Activated CD8-positive, alpha-beta memory T cell treated with anti-CD3 and anti-CD28 coated beads, Interleukin-2, amount 50 U/mL, for 24 hours (primary cell): Measurements from ENCODE around the gene IQCK.

Experiments used
- DNase-seq: peaks from one replicate; pipeline ENCODE4 v3.0.0-alpha.2; 2020; ENCODE audit errors: extremely low read depth

The IQCK gene

GRCh38 chr16:19860166-19861041, 142.3 kb downstream of the IQCK start:
- no peak for DNase-seq

GRCh38 chr16:19861133-19861532, 143.1 kb downstream of the IQCK start:
- no peak for DNase-seq

DNA sequence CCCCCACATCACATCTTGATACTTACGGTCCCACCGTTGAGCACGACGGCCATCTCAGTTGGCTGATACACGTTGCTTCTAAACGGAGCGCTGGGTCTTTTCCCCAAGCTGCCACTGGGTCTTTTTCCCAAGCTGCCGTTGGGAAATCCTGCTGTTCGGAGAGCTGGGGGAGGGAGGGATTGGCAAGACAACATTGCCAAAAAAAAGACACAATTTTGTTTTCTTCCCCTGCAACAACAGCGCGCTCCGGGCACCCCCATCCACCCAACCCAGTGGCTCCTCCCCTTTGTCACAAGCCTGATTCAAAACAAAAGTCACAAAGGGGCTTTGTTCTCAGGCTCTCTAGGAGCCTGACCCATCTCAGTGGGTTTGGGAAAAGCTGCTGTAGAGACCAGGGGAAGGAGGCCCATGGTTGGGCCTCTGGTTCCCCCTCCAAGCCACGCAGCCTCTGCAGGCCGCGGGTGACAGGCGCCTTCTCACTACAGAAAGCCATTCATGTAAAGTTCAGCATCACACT, 143.8 kb downstream of the IQCK start:
- no peak for DNase-seq

DNA sequence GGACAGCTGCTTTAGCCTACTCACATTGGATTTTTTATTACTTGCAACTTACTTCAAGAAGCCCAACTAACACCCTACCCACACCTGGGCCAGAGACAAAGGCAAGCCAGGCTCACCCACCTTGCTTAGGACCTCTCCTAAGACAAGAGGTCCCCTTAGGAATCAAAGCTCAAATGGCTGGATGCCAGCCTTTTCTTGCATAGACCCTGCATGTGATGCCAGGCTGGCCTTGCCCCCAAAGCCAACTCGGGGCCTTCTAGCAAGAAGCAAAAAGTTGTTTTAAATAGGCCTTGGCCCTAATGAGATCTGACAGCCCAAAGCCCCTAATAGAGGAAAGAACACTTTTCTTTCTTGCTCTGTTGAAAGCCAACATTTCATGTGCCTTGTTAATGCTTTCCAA, 145.9 kb downstream of the IQCK start:
- DNase-seq = no peak

DNA sequence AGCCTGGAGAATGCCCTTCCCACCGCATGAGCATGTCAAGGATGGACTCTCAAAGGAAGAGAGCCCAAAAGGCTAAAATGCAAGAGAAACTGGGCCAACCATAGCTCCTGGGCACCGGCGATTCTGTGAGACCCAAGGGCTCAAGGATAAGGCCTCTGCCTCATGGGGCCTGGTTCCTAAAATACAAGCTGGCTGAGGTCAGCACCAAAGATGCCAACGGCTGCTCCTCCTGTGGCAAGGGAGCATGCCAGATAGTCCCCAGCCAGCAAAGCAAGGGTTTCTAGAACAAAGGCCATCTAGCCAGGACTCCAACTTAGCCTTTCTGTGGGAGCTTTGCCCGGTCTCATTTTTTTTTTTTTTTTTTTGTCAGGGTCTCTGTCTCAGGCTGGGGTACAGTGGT, 146.5 kb downstream of the IQCK start:
- DNase-seq = no peak

DNA sequence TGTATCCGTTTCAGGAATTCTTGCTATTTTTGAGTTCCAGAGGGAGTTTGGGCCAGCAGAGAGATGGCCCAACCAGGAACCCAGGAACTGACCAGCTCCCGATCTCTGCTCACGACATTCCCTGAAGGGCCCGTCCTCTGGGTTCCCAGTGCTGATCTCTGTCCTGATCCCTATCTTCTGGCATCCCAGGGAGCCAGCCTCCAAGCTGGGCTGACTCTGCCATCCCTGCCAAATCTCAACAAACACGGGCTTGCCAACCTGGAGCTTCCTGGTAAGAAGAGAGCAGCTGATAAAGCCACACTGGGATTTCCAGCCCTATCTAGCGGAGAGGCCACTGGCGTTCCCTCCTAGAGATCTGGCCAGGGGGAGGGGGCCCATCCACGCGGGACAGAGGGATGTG, 150.3 kb downstream of the IQCK start:
- no peak for DNase-seq

DNA sequence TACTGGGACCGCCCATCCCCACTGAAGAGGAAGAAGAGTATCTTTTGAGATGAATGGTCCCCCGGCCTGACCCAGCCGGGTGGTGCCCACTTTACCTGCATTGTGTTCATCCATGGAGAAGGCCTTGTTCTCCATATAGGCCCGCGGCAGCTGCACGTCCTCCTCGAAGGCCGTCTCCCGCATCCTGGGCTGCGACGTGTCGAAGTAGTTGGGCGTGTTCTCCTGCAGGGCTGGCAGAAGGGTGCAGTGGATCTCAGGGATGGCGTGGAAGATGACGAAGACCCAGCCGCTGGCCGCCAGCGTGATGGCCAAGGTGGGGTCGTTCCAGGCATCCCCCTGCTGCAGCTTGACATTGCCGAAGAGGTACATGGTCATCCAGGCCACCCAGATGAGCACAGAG, 153.7 kb downstream of the IQCK start:
- DNase-seq = no peak

GRCh38 chr16:19872179-19872863, 154.2 kb downstream of the IQCK start:
- DNase-seq = no peak

DNA sequence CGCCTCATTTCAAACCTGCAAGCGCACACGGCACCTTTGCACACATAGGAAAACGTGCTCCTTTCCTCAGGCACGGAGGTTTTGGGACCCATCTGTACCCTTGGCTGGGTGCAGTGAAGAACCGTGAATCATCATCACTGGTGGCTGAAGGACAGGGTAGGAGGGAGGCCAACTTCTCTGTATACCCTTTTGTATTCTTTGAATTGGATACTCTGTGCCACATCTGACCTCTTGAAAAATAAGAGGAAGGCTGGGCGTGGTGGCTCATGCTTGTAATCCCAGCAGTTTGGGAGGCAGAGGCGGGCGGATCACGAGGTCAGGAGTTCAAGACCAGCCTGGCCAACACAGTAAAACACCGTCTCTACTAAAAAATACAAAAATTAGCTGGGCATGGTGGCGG, 154.9 kb downstream of the IQCK start:
- no peak for DNase-seq

DNA sequence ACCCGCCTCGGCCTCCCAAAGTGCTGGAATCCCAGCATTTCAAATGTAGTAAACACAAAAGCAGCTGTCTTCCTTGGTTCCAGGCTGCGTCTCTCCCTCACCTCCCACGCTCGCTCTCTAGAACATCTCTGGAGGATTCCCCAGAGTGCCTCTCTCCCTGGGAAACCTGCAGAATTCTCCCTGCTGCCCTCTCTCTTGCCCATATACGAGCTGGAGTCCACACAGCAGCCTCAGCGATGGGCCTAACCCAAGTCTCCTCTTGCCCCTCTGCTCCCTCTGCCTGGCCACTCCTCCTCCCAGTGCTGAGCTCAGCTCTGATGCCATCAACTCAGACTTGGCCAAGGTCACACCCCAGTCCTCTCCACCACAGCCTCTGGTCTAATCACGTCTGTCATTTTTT, 156.0 kb downstream of the IQCK start:
- DNase-seq = no peak

- no peak for DNase-seq
These were observed 156.9 kb downstream of the IQCK start for GRCh38 chr16:19874851-19875546.

DNA sequence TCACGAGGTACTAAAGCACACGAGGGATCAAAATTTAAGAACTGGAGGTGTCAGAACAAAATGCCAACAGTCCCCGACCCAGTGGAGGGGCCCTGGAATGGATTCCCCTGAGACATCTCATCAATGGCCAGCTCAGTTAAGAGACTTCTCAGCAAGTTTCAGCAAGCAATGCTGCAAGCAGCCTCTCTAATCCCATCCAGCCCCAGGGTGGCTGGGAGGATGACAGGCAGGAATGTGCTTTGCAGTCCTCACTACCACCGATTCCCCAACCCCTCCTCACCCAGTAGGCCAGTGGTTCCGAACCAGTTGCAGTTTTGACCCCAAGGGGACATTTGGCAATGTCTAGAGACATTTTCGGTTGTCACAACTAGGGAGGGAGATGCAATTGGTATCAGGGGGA, 157.8 kb downstream of the IQCK start:
- no peak for DNase-seq

DNA sequence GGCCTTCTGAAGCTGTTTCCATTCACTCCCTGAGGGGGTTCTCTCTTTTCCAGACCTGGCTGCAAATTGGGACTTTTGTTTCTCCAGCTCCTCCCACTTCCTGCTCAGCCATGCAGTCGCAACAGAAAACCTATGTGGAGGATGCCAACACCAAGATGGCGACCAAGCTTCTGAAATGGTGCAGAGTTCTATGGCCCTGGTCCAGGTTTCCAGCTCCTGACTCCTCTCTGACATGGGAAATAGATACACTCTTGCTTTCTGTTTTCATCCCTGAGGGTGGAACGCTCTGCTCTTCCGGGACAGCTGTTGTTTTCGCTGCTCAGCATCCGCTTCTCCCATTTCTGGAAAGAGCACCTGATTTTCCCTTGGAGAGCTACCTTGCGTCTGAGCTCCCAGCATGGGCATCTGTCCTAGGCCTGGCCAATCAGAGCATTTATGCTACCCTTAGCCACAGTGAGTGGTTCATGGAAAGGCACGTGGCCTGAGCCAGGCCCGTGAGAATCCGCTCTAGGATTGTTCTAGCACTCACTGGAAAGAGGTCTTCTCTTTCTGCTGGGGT, 158.5 kb downstream of the IQCK start:
- DNase-seq = no peak

GRCh38 chr16:19878757-19879156, 160.7 kb downstream of the IQCK start:
- DNase-seq = no peak

GRCh38 chr16:19879241-19879792, 161.2 kb downstream of the IQCK start:
- DNase-seq = no peak

DNA sequence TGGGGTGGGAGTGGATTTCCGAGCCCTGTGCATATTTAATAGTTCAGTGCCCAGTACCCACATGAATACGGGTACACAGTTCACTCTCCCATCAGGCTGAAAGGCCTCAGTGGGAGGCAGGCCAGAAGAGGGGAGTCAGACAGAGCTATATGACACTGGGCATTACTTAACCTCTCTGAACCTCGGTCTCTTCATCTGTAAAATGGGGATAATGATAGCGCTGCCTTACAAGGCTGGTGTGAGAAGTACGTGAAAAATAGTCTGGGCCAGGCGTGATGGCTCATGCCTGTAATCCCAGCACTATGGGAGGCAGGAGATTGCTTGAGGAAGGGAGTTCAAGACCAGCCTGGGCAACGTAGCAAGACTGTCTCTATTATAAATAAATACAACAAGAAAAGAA, 163.0 kb downstream of the IQCK start:
- no peak for DNase-seq

DNA sequence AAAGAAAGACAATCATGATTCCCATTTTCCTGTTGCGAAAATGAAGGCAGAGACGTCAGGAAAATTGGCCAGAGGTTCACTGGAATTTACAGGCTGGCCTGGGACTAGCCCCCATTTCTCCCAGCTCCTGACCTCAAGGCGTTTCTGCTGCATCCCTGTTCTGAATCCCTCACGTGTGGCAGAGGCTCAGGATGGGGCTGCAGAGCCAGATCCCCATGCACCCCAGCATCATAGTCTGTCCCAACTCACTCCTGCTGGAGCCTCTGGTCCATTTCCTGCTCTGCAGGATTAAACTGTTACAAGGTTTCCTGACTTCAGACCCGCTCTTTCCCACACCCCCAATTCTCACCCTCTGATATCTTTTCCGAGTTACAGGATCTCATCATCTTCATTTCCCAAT, 163.7 kb downstream of the IQCK start:
- DNase-seq = no peak

DNA sequence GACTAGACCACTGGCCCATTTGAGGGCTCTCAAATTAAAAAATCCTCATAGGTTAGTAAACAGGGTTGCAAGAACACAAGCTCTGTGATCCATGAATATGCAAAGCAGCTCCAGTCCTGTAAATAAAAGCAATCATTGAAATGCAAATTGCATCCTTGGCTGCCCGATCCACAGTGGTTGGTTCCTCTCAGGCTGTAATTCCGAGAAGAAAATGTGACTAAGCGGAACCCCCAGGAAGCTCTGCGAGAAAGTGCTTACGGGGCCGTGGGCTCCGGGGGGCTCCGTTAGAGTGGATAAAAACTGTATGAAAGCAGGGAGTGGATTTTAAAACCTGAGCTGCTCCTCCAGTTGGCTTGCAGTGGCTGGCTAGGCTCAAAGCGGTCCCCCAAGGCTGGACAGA, 164.1 kb downstream of the IQCK start:
- DNase-seq = no peak

- DNase-seq = no peak
These were observed 164.6 kb downstream of the IQCK start for GRCh38 chr16:19882646-19883045.

- DNase-seq = no peak
These were observed 165.4 kb downstream of the IQCK start for GRCh38 chr16:19883296-19883965.

DNA sequence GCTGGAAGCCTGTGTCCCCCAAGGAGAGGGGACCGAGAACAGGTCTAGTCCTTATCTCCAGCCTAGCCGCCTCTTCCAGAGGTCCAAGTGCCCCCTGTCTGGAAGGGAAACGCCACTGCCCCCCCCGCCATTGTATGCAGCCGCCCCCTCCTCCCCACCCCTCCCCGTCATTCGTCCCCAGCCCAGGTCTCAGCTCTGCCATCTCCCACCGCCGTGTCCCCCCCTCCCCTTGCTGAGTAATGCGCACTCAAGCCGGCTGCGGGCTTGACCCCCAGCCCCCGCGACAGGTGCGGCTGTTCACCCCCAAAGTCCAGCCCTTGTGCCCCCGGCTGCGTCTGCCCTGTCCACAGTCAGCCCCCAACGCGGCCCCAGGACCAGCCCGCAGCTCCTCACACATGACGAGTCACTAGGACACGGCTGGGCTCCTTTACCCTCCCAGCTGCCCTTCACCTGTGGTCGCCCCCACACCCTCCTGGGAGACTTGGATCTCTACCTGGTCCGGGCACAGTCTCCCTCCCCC, 166.0 kb downstream of the IQCK start:
- no peak for DNase-seq
